Choroid plexus epithelial cell (primary cell): ENCODE measurements around the gene GCNT4.
A peak's percentile ranks its signal among the peaks of the same experiment; 100 is the strongest.

Experiments used
- DNase-seq: peaks from one replicate; pipeline ENCODE4 v3.0.0-alpha.2; 2010; ENCODE audit warnings: low read depth
- H3K4me3 ChIP-seq: 2 replicates; pipeline ENCODE4 v1.5.1; 2011; ENCODE audit warnings: low read depth, mild to moderate bottlenecking, control low read depth, low read length, moderate library complexity
- TF ChIP-seq, protein P1 (sequence below): conservative IDR thresholded peaks from 2 replicates; pipeline ENCODE4 v1.5.1; 2011; ENCODE audit warnings: low read depth, mild to moderate bottlenecking, control low read depth, inconsistent platforms, low read length, moderate library complexity

GCNT4 gene

DNA sequence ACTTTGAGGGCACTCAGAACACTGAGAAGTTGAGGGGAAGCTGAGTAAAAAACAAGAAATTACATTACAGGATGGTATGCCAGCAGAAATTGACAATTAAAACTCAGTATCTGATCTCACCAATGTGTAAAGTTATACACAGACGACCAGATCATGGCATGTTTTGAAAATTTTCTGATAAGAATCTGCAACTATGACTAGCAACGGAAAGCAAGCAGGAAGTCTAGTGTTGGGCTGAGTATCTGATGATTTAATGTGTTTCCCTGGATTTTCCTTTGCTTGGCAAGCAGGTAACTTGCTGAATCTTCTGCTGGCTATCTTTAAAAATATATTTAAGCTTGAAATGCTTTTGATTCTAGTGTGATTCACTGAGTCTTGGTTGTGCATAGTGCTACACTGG lies 5.2 kb upstream of the GCNT4 start:
- H3K4me3 ChIP-seq = no peak overlapping the region
- no peak for DNase-seq
- TF ChIP-seq, protein P1, sequence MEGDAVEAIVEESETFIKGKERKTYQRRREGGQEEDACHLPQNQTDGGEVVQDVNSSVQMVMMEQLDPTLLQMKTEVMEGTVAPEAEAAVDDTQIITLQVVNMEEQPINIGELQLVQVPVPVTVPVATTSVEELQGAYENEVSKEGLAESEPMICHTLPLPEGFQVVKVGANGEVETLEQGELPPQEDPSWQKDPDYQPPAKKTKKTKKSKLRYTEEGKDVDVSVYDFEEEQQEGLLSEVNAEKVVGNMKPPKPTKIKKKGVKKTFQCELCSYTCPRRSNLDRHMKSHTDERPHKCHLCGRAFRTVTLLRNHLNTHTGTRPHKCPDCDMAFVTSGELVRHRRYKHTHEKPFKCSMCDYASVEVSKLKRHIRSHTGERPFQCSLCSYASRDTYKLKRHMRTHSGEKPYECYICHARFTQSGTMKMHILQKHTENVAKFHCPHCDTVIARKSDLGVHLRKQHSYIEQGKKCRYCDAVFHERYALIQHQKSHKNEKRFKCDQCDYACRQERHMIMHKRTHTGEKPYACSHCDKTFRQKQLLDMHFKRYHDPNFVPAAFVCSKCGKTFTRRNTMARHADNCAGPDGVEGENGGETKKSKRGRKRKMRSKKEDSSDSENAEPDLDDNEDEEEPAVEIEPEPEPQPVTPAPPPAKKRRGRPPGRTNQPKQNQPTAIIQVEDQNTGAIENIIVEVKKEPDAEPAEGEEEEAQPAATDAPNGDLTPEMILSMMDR = no peak

DNA sequence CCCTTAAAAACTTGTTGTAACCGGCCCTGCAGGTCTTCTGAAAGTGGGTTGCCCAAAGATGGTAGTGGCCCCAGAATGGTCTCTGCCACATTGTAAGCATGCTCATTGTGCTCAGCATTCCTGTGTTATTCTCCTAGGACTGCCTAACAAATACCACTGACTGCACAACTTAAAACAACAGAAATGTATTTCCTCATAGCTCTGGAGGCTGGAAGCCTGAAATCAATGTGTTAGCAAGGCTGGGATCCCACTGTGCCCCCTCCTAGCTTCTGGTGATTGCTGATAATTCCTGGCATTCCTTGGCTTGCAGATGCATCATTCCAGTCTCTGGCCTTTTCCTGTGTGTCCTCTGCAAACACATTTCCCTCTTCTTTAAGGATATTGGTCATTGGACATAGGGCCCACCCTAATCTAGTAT lies 3.4 kb upstream of the GCNT4 start:
- DNase-seq = peak; percentile 69
- H3K4me3 ChIP-seq = no peak overlapping the region
- TF ChIP-seq, protein P1 = no peak

DNA sequence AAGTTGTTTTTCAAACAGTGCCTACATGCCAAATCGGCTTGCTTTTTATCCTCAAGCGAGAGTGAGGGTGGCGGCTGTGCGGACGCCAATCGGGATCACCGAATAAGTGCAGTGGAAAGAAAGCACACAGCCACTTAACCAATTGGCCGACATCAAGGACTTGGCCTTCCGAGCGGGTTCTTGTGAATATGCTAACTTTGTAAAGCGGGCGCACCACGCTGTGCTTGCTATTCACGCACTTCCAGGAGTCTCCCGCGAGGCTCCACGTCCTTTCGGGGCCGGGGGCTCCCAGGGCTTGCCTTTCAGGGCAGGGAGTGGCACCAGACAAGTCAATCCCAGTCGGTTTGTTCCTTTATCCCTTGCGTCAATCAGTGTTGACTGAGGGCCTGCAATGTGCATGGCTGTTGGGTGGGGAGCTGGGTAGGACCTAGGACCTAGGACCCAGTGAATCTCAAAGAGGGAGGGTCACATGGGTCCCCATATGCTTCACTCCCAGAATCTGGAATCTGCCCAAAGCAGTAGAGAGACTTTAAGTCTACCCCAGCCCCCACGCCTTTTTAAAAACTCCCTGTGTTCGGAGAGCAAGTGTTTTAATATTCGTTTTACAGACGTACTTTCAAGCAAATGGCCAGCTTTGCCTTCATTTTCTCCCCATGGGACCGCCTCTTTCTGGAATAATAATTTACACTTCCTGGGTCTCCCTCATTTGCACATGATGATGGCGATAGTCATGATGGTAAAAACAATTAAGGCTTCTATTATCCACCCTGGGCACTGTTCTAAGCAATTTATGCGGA lies 2.0 kb upstream of the GCNT4 start:
- peak overlapping the region; percentile 81 for H3K4me3 ChIP-seq
- TF ChIP-seq, protein P1 = no peak
- DNase-seq = peak; percentile 73

DNA sequence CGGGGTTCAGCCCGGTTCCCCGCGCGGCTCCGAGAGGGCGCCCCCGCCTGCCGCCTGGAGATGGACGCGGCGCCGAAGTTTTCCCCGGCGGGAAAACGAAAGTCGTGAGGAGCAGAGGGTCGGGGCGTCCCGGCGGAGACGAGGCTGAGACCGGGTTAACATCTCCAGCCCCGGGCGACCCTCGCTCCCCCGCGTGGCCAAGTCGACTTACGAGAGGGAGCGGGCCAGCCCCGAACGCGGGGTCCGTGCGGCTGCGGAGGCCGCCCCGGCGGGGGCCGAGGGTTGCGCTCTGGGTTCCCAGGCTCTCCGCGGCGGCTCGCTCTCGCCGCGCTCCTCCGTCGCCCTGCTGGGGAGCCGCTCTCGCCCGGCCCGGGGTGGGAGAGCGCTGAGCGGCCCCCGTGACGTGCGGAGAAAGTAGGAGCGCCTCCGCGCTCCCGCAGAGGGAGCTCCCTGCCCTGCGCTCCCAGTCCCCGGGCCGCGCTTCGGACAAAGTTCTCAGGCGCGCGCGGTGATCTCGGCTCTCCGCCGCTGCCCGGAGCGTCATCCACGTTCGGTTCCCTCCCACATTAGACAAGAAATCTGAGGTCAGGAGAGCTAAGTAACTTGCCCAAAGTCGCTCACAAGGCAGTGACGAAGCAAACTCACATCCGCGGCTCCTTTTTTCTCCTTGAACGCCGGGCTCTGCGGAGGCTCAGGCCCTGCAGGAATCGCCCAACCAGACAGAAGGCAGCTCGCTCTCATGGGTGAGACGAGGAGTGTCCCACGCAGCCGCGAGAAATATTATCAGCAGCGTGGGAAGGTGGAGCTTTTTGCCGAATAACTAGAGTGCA lies 1.2 kb upstream of the GCNT4 start:
- peak; percentile 82 for DNase-seq
- TF ChIP-seq, protein P1 = peak; percentile 17
- peak overlapping the region; percentile 81 for H3K4me3 ChIP-seq

DNA sequence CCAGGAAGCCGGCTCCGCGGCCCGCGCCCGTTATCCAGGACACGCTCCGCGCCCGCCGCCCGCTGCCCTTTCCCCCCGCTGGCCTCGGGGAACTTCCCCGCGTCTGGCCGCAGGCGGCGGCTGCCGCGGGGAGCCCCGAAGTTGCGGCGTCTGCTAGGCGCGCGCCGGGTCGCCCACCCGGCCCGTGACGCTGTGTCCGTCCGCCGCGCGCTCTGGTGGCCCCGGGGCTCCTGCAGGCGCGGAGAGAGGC lies 621 bp upstream of the GCNT4 start:
- H3K4me3 ChIP-seq = peak overlapping the region; percentile 81
- TF ChIP-seq, protein P1 = no peak
- DNase-seq = no peak

DNA sequence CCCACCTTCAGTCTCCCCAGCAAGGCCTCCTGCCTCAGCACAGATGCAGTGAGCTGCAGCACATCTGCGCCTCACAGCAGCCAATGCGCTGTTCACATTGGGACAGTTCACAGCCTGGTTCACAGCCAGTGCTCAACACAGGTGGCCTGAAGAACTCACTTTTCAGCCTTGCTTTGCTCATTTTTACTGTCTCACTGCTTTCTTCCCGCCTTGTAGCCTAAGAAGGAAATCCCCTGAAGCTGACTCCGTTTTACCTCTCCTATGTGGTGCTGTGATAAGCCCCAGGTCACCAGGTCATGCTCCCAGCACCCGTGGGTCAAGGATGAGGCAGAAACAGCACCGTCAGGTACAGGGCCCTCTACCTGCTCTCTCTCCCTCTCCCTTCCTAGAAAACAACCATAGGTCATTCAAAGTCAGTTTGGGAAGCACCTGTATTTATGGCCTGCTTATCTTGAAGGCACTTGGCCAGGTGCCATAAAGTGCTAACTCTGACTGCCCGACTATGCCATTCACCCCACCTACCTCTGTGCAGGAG lies 1.1 kb downstream of the GCNT4 start:
- TF ChIP-seq, protein P1 = no peak
- DNase-seq = no peak
- peak overlapping the region; percentile 5 for H3K4me3 ChIP-seq
